ENCODE measurements around the gene SP100.

DNA sequence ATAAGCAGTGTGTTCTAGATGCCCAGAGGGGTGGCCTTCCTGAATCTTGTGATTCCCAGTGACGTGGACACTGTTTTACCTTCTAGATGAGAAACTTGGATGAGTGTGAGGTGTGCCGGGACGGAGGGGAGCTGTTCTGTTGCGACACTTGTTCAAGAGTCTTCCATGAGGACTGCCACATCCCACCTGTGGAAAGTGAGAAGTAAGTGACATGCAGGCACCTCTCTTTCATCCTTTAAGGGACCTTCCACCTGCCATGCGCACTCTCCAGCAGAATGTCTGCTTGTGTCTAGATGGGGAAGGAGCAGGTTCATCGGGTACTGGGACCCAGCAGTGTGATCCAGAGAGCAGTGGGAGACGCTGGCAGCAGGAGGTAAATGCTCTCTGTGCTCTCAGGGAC, 16.0 kb upstream of the SP100 start:
- TF ChIP-seq EZH2 (IDR thresholded peaks at IDR 0.05) (no peak), POLR2AphosphoS5 (IDR thresholded peaks at IDR 0.05; ENCODE audit: borderline replicate concordance, low read depth, low read length) (no peak)

All from SK-N-MC (cell line).